NCI-H2196 treated with DMSO at 0.1 percent for 48 hours (cell line): Measurements from ENCODE around the gene IGFL4.

Experiments used
- DNase-seq: peaks from one replicate; lab custom pipeline; 2025; ENCODE audit not compliant: unreplicated experiment; lab: John Stamatoyannopoulos, UW

Gene IGFL4

DNA sequence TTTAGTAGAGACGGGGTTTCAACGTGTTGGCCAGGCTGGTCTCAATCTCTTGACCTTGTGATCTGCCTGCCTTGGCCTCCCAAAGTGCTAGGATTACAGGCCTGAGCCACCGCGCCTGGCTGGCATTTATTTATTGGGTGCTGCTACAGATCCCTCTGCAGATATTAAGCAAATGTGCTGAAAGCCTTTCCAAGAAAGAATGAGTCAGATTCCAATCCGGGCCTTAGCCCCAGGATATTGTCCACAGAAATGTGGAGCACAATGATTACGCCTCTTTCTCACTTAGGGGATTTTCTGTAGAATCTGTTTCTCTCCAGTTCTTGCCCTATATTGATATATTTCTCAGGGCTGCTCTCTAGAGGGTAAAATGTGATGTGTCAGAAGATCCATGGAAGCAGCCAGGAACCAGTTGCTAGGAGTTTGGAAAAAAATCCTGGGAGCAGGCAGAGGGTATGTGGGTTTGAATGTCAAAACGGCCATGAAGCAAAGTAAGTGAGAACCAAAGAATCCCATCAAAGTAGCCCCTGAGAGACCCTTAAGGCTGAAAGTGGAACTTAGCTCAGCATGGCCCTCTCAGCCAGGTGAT is 24.8 kb upstream of the IGFL4 start:
- DNase-seq = no peak

DNA sequence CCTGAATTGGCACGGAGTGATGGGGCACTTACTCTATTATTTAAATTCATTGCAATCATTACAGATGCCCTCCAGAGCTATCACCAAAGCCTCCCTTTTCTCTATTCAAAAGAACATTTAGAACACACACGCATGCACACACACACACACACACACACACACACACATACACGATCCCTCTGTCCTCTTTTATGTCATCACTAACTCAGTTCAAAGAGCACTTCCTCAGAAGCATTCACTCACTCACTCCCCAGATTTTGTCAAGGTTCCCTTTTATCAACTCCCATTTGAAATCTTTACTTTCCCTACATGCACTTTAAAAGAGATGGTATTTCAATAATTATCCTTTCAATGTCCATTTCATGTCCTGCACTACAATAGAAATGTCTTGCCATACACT is 22.4 kb upstream of the IGFL4 start:
- DNase-seq = no peak

DNA sequence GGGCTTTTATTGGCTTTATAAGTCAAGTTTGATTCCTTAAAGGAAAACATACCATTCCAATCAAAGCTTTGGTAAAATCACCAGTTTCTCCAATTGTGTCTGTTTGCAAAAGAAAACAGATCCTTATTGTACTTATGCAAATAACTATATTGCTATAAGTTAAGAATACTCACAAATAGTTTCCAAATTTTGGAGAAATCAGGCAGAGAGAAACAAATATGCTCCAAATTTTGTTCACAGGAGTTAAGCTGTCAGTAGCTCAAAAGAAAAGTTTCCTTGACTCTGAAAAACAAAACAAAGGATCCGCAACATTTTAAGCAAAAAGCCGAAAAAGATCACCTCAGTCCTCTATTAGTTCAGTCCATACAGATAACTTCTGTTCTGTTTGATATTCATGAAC is 19.2 kb upstream of the IGFL4 start:
- DNase-seq = no peak

DNA sequence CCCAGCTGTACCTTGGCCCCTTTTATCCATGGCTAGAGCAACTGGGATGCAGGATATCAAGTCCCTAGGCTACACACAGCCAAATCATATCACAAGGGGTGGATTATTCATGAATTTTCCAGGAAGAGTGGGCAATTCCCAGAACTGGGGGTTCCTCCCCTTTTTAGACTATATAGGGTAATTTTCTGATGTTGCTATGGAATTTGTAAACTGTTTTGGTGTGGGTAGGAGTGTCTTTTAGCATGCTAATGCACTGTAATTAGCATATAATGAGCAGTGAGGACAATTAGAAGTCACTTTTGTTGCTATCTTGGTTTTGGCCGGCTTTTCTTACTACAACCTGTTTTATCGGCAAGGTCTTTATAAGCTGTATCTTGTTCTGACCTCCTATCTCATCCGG is 18.0 kb upstream of the IGFL4 start:
- no peak for DNase-seq

DNA sequence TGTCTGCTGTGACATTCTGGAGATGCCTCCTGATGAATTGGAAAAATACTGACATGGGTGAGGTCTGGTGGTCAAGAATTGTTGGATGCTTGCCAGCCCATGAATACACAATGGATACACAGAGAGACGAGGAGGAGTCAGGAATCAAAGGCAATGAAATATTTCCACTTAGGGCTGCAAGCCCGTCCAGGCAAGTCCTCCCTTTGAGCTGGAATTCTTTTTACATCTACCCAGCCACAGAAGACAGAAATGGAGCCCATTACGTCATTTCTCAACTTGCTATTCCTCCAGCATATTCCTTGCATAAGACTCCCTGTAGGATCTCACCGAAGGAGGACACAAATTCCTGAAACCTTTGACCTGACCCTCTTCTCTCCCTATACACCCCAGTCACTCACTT is 15.7 kb upstream of the IGFL4 start:
- DNase-seq = no peak

DNA sequence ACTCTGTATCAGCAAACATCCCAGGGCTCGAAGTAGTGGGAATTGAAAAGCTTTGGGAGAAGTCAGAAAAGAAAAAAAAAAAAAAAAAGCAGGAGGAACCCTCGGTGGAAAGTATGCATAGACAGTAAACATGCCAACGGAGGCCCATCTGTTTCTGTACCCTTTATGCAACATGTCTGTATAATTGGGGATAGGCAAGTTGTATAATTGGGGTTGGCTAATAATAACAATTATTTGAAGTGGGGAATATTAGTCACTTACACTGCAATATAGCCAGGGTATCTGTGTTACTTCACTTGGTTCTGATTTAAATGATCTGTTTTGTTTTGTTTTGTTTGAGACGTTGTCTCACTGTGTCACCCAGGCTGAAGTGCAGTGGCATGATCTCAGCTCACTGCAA is 12.1 kb upstream of the IGFL4 start:
- DNase-seq = no peak

DNA sequence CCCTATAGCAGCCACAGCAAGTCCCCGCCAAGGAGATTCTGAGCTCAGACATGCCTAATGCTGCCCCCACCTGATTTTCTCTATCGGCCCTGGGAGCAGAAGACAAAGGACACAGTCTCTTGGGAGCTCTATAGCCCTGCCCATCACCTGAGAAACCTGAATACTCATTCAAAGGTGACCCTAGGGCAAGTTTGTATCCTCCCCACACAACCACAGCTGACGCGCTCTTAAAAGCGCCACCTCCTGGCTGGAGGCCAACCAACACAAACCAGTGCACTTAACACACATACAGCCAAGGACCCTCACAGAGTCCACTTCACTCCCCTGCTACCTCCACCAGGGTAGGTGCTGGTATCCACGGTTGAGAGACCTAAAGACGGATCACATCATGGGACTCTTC is 8.8 kb upstream of the IGFL4 start:
- no peak for DNase-seq

DNA sequence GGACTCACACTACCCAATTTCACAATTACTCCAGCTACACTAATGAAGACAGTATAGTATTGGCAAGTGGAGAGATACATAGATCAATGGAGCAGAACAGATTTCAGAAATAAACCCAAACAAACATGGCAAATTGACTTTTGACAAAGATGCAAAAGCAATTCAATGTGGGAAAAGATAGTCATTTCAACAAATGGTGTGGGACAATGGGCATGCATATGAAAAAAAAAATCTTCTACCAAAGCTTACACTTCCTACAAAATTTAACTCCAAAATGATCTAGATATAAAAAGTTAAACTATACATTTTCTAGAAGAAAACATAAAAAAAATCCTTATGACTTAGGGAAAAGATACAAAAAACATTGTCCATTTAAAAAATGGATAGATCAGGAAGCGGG is 2.7 kb upstream of the IGFL4 start:
- no peak for DNase-seq

DNA sequence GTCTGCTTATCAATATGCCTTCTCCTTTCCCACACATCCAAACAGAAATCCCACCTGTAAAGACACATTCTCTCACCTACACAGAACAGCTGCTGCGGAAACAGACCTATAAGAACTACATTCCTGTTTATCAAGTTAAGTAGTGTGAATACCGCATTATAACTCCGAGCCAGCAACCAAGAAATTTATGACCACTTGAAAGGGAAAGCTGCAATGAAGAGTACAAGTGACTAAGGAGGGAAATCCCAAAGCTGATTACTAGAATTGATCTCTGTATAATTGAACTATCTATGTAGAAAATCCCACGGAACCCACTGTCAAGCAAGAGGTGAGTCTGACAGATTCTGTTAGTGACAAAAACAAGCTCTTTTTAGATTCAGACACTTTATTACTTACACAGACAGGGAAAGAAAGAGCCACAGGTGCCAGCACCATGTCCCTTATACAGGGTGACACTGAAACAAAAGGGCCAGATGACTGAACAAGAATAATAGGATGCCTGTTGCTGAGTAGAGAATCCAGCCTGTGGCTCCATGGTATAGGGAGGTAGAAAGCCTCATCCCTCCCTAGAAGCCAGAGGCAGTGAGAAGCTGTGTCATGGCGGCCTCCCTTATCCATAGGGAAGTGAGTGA is 1.6 kb upstream of the IGFL4 start:
- DNase-seq = no peak

DNA sequence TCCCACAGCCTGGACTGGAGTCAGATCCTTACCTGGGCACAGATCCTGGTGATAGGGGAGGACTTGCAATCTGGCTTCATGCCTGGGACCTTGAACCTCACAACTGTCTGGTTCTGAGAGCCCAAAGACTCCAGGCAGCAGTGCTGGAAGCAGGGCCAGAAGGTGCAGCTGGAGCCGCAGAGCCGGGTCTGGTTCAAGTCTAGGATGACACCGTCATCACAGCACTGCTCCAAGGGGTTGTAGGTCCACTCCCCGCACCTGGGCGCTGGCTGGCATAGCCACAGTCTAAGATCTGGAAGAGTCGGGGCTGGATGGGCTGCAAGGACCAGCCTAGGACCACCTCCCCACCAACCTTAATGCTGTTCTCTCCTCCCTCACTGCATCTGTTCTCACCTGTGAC is 677 bp downstream of the IGFL4 start:
- DNase-seq = no peak

DNA sequence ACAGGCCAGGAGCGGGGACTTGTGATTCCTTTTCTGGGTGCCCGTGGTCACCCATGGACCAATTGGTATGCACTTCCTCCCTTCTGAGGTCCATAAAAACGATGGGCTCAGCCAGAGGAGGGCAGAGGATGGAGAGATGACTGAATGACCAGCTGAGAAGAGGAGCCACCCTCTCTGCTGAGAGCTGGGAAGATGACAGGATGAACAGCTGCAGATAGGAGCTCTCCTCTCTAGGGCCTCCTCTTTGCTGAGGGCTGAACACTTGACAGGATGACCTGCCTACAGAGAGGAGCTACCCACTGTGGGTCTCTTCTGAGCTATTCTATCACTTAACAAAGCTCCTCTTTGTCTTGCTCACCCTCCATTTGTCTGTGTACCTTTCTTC is 4.1 kb downstream of the IGFL4 start:
- no peak for DNase-seq

DNA sequence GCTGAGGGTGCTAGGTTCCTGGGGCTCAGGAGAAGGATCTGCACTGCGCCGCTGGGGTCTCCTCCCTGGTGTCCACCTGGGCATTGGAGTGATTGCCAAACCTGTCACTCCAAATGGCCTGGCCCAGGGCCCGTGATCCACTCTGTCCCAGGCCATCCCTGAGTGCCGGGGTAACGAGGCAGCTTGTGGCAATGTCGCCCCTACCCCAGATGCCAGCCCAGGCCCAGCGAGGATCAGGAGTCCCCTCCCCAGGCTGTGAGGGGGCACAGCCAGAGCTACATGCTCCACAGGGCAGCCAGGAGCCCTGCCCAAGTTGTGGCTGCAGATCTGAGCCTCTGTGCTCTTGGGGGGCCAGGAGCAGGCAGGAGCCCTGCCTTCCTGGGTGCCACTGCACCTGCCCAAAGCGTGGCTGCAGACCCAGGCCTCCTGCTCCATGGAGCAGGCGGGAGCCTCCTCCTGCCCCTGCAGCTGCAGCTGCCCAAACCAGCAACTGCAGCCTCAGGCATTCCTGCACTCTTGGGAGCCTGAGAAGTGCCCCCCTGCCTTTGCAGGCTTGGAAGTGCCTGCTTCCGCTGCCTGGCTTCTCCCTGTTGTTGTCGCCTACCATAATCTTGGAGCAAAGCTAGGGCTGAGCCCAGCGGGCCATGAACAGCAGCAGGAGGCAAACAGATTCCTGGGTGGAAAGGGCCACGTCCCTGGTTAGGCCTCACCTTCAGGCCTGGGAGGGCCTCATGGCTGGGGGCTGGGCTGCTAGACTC is 4.6 kb downstream of the IGFL4 start:
- no peak for DNase-seq

DNA sequence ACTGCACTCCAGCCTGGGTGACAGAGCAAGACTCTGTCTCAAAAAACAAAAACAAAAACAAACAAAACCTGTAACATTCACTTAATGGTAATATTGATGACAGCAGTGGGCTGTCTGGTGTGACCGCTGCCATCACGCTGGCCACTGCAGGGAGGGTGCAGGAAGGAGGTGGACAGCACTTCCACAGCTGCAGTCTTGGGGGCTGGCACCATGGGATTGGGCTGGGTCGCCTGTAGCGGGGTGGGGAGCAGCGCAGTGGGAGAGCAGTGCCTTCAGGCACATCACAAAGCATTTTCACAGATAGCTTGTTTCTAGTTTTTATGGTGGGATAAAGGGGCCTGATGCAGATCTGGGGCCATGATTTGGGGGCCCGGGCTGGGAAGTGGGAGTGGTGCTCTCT is 5.3 kb downstream of the IGFL4 start:
- DNase-seq = no peak

DNA sequence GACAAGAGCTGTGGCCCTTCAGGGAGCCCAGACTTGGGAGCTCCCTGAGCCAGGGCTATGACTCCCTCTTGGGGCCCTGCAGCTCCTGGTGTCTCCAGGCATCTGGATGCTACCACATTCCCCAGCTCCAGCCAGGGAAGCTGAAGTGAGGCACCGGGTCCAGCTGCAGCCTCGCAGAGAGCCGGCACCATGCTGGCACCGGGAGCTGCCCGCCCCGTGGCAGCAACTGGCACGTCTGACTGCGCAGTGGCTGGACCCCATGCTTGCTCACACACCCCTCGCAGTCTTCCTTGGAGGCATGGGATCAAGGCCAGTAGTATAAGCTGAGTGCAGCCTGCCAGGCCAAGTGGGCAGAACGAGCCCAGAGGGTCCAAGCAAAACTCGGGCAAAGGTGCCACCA is 7.4 kb downstream of the IGFL4 start:
- no peak for DNase-seq

DNA sequence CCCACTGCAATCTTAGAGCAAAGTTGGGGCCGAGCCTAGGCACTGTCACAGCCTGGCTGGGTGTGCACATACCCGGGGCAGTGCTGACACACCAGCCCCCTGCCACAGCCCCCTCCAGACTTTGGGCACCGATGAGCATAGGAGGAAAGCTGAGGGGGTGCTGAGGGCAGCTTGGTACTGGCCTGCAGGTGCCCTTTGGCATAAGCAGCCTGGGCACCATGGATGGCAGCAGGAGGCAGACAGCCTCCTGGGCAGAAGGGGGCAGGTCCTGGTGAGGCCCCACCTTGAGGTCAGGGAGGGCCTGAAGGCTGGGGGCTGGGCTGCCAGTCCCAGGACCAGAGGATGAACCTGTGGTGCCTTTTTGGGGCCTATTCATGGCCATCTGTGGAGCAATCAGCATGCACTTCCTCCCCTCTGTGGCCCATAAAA is 8.2 kb downstream of the IGFL4 start:
- no peak for DNase-seq

DNA sequence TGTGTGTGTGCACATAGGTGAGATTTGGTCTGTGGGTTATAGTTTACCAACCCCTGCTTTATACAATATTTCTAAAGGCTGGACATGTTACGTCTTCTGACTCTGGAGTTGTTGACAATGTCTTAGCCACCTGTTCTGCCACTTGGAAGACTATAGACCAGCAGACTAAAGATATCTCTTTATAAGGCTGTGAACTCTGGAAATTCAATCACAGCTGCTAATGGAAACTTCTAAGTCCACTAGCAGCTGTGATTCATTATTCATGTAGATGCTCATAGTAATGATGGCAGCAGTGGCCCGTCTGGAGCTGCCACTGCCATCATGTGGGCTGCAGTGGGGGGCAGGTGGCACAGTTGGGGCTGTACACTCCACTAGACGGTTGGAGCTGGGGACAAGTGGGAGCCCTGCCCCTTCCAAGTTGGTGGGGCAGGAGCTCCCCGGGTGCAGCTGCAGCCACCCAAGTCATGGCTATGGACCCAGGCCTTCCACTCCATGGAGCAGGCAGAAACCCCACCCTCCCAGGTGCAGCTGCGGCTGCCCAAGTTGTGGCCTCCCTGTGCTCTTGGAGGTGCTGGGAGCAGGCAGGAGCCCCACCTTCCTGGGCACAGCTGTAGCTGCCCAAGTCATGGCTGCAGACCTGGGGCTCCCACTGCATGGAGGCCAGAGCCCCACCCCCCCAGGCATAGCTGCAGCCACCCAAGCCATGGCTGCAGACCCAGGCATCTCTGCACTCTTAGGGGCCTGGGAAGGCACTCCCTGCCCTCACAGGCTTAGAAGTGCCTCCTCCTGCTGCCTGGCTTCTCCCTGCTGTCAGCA is 8.8 kb downstream of the IGFL4 start:
- no peak for DNase-seq

DNA sequence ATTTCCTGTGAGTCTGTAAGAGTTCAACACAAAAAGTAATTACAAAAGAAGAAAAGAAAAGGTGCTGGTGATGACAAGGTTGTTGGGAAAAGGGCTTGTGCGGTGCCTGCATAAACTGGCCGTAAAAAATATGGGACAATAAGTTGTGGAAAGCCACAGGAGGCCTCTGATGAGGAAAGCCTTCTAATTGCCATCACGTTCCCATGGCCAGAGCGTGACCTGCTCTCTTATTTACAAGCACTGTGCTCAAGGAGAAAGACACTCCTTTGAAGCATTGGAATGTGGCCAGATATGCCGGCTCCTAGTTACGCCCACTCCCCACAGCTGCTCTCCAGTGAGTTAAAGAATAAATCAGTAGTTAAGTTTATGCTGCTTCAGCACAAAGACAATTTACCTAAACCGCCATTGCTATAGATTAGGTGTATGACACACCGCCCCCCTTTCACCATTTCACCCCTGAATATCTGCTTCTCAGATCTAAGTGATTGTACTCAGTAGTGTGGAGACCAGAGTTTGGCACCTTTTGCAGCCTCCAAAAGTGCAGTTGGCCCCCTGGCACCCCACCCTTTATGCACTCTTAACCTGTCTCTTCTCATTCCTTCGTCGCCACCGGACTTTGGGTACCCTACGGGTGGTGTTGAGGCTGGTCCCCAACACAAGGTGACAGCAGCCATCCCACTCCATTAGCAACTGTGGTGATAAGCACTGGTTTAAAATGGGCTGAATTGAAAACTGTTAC is 9.8 kb downstream of the IGFL4 start:
- DNase-seq = no peak

DNA sequence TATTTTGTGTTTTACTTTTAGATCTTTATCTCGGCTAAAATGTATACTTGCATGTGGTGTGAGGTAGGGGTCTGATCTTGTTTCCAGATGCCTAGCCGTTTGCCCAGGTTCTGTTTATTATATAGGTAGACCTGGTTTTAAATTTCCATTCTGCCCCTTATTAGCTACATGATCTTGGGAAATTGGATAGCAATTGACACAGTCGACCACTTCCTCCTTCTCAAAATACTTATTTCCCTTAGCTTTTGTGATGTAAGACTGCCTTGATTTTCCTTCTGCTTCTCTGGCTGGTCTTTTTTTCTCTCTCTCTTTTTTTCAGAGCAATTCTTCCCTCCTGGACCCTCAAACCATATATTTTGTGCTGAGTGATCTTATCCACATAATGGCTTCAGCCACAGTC is 15.0 kb downstream of the IGFL4 start:
- DNase-seq = no peak

DNA sequence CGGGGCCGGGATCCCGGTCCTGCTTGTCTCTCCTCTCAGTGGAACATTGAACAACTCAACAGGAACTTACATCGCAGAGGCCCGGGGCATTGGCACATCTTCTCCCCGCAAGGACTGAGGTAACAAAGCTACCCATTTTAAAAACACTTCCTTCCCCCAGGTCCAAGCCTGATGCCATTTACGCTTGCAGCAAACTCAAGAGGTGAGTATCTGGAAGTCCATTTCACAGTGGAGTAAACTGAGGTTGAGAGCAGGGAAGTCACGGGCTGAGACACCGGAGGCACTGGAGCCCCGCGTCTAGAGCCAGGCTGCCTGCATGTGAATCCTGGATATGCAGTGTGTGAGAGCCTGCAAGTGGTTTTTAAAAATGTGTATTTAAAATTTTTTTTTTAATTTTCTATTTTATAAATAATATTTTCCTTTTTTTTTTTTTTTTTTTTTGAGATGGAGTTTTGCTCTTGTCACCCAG is 17.5 kb downstream of the IGFL4 start:
- DNase-seq = no peak

DNA sequence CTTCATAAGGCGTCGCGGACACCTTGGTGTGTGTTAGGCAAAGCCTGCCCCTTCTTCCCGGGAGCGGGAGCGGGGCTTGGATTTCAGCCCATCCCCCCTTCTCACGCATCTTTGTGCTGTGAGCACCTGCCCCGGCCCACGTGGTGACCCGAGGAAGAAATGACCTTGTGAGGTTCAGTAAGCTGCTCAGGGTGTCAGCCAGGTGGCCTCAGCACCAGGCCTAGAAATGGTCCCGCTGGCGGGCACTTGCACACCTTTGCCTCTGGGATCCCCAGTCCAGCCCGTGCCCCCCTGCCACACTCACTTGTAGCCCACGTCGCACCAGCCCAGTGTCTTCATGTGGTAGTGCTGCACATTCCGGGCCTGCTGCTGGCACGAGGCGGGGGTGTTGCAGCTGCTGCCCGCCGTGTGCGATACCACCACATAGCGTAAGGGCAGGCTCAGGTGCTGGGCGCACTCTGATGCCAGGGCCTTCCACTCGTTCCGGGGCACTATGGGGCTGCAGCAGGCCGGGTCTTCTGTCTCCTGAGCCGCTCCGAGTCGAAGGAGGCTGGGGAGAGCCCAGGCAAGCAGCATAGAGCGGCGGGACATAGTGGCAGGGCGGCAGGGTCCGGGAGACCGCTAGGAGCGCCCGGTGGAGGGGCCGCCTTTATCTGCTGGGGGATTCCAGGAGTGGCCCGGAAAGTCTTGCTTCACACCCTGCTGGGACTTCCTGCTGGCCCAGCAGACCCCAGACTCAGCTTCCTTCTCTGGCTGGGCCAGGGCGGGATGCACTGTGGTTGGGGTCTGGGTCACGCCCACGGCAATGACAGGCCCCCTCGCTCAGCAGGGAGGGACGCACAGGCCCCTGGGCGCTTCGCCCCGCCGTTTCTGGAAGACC is 18.1 kb downstream of the IGFL4 start, which contains the start of gene PGLYRP1:
TSS of gene PGLYRP1 (minus strand) at position 623 of the 880 bp plus-strand sequence. CDS start at position 591, 32 bp downstream.
- no peak for DNase-seq
